A673 (cell line): ENCODE measurements around the gene THPO. TPM values are rescaled to one million over a fixed set of nuclear protein-coding genes. Genes with fewer than 3 reads are reported as not detected.

Source experiments
- BruUV-seq: library from RNA; stranded (reverse); fragments of 400-500 nt; replicated peaks from 2 replicates; lab custom pipeline; 2021; lab: Mats Ljungman, UMichigan
- CTCF ChIA-PET: fragments of 300-600 bp; sonication (Branson Sonifier 250); formaldehyde crosslinking; loops from one replicate; lab custom pipeline; 2022; ENCODE audit warnings: antibody characterized with exemption; lab: Charles Lee
- POLR2A ChIA-PET: fragments of 300-600 bp; sonication (Branson Sonifier 250); formaldehyde crosslinking; loops from one replicate; lab custom pipeline; 2022; ENCODE audit warnings: antibody characterized with exemption; ENCODE audit not compliant: low non-redundant PET; lab: Charles Lee
- DNase-seq: peaks from one replicate; pipeline ENCODE4 v3.0.0-alpha.2; 2015; ENCODE audit warnings: low spot score
- H3K27ac ChIP-seq: fragments of 200-600 bp; sonication (generic); 2 replicates; pipeline ENCODE4 v1.5.1; 2016; ENCODE audit warnings: mixed run types, low read depth, mild to moderate bottlenecking, mixed read lengths, antibody characterized with exemption, low read length; ENCODE audit not compliant: poor library complexity, severe bottlenecking
- H3K27me3 ChIP-seq: fragments of 200-600 bp; sonication (generic); replicated peaks from 2 replicates; pipeline ENCODE4 v1.6.1; 2017; ENCODE audit warnings: mixed run types, low read depth, mild to moderate bottlenecking, mixed read lengths, antibody characterized with exemption, low read length; ENCODE audit not compliant: insufficient read depth, poor library complexity
- H3K36me3 ChIP-seq: fragments of 200-600 bp; sonication (generic); 2 replicates; pipeline ENCODE4 v1.6.1; 2016; ENCODE audit warnings: mixed run types, mild to moderate bottlenecking, mixed read lengths, antibody characterized with exemption, low read length; ENCODE audit not compliant: insufficient read depth, poor library complexity, severe bottlenecking
- H3K4me1 ChIP-seq: fragments of 200-600 bp; sonication (generic); 2 replicates; pipeline ENCODE4 v1.6.1; 2017; ENCODE audit warnings: mixed run types, mild to moderate bottlenecking, mixed read lengths, antibody characterized with exemption, low read length; ENCODE audit not compliant: insufficient read depth, poor library complexity, severe bottlenecking
- H3K4me3 ChIP-seq: fragments of 200-600 bp; sonication (generic); 2 replicates; pipeline ENCODE4 v1.5.1; 2016; ENCODE audit warnings: low read depth, mixed run types, mild to moderate bottlenecking, mixed read lengths, low read length; ENCODE audit not compliant: poor library complexity, severe bottlenecking
- H3K9me3 ChIP-seq: fragments of 200-600 bp; sonication (generic); 2 replicates; pipeline ENCODE4 v1.6.1; 2016; ENCODE audit warnings: mixed run types, low read depth, mild to moderate bottlenecking, mixed read lengths, antibody characterized with exemption, low read length; ENCODE audit not compliant: poor library complexity, severe bottlenecking
- EZH2 ChIP-seq: fragments of 200-600 bp; sonication (generic); IDR thresholded peaks from 2 replicates; pipeline ENCODE4 v1.6.1; 2017; ENCODE audit warnings: borderline replicate concordance, low read depth, mild to moderate bottlenecking, mixed read lengths, antibody characterized with exemption, low read length; ENCODE audit not compliant: poor library complexity, severe bottlenecking
- intact Hi-C: fragments of 100-400 bp; cut with micrococcal nuclease; formaldehyde crosslinking; loops from one replicate; pipeline ENCODE4 v1.10.0; 2022; ENCODE audit not compliant: unreplicated experiment
- total RNA-seq: library from RNA; stranded (reverse); gene quantifications from 2 replicates; pipeline ENCODE4 v1.2.3, GENCODE V29; 2021
- TF ChIP-seq, protein P1 (sequence below): fragments of 300-800, 200-600 bp; sonication (generic); conservative IDR thresholded peaks from 2 replicates; pipeline ENCODE4 v1.5.1; 2017; ENCODE audit warnings: low read depth, mild to moderate bottlenecking, antibody characterized with exemption, low read length, moderate library complexity, mixed read lengths

The THPO gene
- total RNA-seq, 1 experiment from 2014 or later = not detected

DNA sequence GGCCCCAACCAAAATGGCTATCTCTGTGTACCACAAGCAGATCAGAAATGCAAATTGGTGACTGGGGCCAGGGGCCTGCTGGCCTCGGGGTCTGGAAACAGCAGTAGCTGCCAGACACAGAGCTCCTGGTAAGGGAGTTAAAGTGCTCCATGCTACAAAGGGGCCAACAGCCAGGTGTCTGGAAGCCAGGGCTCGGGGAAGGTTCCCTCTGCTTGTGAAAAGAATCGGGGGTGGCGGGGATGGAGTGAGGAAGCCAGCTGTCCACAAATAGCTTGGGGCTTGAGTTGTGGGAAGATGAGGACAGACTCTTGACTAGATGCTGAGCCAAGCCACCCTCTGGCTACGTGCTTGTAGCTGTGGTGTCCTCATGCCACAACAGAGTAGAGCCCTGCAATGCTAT, 41.2 kb upstream of the THPO start:
- CTCF ChIA-PET = interaction anchor here (0.9 kb wide), 1 partner anchor 142 kb away, joined by 3 read pairs; no protein-coding TSS in a partner anchor
- Histone ChIP-seq H3K4me3 (no peak overlapping the region), H3K9me3 (no peaks in the 10 kb centered on the region), H3K4me1 (peaks cover 10% of the 10 kb centered on the region), H3K36me3 (no peaks in the 10 kb centered on the region), H3K27me3 (no peaks in the 10 kb centered on the region), H3K27ac (no peak overlapping the region)
- TF ChIP-seq, protein P1, sequence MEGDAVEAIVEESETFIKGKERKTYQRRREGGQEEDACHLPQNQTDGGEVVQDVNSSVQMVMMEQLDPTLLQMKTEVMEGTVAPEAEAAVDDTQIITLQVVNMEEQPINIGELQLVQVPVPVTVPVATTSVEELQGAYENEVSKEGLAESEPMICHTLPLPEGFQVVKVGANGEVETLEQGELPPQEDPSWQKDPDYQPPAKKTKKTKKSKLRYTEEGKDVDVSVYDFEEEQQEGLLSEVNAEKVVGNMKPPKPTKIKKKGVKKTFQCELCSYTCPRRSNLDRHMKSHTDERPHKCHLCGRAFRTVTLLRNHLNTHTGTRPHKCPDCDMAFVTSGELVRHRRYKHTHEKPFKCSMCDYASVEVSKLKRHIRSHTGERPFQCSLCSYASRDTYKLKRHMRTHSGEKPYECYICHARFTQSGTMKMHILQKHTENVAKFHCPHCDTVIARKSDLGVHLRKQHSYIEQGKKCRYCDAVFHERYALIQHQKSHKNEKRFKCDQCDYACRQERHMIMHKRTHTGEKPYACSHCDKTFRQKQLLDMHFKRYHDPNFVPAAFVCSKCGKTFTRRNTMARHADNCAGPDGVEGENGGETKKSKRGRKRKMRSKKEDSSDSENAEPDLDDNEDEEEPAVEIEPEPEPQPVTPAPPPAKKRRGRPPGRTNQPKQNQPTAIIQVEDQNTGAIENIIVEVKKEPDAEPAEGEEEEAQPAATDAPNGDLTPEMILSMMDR = no peak
- no peak for TF ChIP-seq EZH2
- POLR2A ChIA-PET = no interaction called here
- no TSS peak for BruUV-seq
- intact Hi-C loops = loop anchor here (5.0 kb wide), 2 partner anchors 93 to 123 kb away; no protein-coding TSS in a partner anchor
- no peak for DNase-seq

DNA sequence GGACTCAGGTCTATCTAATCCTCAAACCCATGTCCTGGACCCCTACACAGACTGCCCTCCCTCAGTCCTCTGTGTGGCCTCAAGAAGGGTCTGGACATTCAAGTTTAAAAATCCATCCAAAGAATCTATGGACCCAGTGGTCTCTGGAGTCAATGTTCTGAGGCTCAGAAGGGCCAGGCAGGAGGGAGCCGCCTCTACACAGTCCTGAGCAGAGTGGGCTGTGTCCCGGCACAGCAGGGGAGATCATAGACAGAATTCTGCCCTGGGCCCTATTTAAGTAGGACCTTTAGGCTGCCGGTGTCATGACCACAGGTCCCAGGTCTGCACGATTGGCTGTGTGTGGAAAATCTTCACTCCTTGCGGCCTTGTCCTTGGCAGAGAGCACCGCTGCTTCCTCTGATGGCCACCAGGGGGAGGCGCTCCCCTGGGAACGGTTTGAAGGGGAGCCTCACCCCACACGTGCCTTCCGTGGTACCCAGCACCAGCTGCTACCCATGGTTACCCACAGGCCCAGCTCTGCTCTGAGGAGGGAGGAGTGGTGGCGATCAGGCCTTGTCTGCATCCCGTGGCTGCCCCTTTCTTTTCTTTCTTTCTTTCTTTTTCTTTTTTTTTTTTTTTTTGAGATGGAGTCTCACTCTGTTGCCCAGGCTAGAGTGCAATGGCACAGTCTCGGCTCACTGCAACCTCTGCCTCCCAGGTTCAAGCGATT, 39.8 kb upstream of the THPO start:
- POLR2A ChIA-PET = no interaction called here
- TF ChIP-seq, protein P1 = peak; percentile 91
- no peak for TF ChIP-seq EZH2

DNA sequence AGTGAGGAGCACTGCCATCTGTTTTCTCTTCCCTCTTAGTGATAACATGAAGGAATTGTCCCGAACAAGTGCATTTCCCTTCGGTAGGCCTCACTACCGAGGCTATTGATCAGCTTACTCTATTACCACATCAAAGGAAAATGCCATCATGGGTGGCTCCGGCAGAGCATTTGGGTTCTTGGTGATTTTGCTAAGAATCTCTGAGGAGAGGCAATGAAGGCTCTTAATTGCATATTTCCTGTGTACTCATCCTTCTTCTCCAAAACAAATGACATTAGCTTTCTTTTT, 37.1 kb upstream of the THPO start:
- Histone ChIP-seq H3K4me1 (peaks cover 10% of the 10 kb centered on the region), H3K36me3 (no peaks in the 10 kb centered on the region), H3K4me3 (no peak overlapping the region), H3K9me3 (no peaks in the 10 kb centered on the region), H3K27ac (no peak overlapping the region), H3K27me3 (no peaks in the 10 kb centered on the region)
- intact Hi-C loops = loop anchor here (5.0 kb wide), 2 partner anchors 97 to 127 kb away; no protein-coding TSS in a partner anchor
- ChIA-PET CTCF (interaction anchor here (0.6 to 1.2 kb wide), 5 partner anchors 29 to 100 kb away, joined by 3 to 11 read pairs (median 4); no protein-coding TSS in a partner anchor), POLR2A (interaction anchor here (0.6 to 1.0 kb wide), 3 partner anchors 119 to 948 kb away, joined by 3 to 4 read pairs (median 3); partner anchors contain the start of gene MAP3K13)
- TF ChIP-seq, protein P1 = no peak
- TF ChIP-seq EZH2 = no peak
- BruUV-seq = no TSS peak
- peak; percentile 46 for DNase-seq

More for the DNA sequence above, 39.8 kb upstream of the THPO start:
- Histone ChIP-seq H3K4me3 (no peak overlapping the region), H3K9me3 (no peaks in the 10 kb centered on the region), H3K27me3 (no peaks in the 10 kb centered on the region), H3K36me3 (no peaks in the 10 kb centered on the region), H3K4me1 (peaks cover 10% of the 10 kb centered on the region), H3K27ac (no peak overlapping the region)
- CTCF ChIA-PET = interaction anchor here (0.8 to 0.9 kb wide), 2 partner anchors 46 to 97 kb away, joined by 3 to 5 read pairs; no protein-coding TSS in a partner anchor
- peak; percentile 78 for DNase-seq
- intact Hi-C loops = loop anchor here (5.0 kb wide), 2 partner anchors 95 to 125 kb away; no protein-coding TSS in a partner anchor
- no TSS peak for BruUV-seq
